GDM1 (cell line): ENCODE data around the gene RSL1D1.

Experiments
- DNase-seq: peaks from one replicate; lab custom pipeline; 2025; lab: John Stamatoyannopoulos, UW

The RSL1D1 gene

DNA sequence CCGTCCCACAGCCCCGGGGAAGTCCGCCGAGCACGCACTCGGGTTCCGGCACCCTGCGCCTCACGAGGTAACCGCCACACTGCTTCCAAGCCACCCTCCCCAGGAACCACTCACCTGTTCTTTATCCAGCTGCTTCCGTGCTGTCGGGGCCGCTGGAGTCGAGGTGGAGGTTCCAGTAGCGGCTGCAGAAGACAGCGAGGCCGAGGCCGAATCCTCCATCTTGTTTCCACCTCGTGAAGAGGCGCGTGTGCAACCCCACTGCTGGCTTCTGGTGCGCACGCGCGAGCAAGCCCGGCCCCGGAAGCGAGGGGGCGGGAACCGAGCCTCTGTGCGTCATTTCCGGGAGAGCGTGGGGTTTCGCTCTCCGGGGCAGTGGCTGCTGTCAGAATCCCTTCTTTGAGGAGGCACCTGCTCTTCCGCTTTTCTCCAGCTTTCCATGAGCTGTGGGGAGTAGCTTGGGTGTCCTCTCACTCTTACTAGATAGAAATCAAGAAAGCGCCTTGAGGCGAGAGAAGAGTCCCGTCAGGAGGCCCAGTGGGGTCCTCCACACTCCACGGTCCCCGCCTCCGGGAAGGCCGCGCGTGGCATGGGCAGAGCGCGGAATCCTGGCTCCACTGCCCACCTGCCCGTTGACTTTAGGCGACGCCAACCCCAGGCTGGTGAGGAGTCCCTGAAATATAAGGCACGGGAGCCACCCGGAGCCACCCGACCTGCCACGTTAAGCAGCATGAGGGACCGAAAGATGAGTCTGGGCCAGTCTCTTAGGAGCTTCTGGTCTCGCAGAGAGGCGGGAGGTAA lies at the start of gene RSL1D1:
TSS of gene RSL1D1 (minus strand) at position 249 of the 798 bp plus-strand sequence. CDS start at position 219, 30 bp downstream.
- DNase-seq, result peak; percentile 91

DNA sequence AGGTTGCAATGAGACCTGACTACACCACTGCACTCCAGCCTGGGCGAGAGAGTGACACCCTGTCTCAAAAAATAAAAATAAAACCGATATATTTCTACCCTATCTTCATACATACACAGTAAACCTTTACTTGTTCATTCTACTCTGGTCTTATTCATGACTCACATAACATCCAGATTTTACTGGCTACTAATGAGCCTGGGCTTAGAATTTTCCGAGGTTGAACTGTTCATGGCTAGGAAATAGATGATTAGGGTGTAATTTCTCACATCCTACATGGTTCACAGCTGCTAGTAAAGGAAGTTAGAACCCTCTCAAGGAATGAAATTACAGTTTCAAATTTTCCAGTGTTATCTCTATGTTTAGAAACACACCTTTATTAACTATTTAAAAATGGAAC lies 49.7 kb upstream of the RSL1D1 start:
- DNase-seq, result no peak

DNA sequence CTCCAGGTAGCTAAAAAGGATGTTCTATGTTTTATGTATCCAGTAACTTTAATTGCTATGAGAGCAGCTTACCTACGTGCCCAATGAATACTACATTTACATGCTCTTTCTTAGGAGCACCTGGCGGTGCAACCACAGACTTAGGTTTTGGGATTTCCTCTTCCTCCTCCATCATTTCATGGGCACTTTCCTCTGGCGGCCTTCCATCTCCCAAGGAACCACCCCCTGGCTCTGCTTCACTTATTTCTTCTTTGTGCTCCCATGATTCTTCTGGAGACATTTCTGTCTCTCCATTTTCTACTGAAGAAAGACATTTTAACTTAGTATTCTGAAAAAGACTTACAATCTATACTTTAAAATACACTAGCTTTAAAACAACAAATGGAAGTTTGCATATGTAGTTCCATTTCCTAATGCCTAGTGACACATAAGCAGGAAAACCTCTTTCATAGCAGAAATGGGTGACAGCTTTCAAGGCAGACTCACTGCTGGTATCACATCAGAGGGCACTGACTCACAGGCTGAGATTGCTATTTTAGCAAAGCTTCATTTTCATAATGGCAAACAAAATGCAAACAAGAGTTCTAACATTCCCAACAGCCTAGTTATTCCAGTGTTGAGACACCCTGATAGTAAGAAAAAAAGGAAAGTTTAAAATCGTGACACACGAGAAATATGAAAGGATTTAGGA lies 45.3 kb upstream of the RSL1D1 start:
- no peak for DNase-seq

DNA sequence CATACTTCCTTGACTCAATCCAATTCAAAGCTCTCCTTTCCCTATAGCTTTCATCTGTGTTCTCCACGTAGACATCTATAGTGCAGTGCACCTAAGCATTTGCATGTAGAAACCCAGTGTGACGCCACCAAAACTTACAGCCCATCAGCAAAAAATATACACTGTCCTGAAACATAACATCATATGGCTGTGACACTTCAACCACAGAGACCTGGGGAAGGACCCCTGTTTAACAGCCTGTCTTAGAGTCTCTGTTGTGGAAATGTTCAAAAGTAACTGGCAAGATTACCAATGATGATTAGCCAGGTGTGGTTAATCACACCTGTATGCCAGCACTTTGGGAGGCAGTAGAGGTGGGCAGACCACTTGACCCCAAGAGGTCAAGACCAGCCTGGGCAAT lies 42.2 kb upstream of the RSL1D1 start:
- no peak for DNase-seq

DNA sequence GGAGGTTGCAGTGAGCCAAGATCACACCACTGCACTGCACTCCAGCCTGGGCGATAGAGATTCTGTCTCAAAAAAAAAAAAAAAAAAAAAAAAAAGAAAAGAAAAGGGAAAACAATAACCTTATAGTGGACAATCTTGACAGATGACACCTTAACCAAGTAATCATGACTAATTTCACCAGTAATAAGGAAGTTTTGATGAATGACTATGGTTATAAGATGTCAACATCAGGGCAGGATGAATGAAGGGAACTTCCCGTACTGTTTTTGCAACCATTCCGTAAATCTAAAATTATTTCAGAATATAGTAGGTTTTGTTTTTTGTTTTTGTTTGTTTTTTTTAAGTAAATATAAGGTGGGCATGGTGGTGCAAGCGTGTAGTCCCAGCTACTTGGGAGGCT lies 41.4 kb upstream of the RSL1D1 start:
- DNase-seq, result no peak

DNA sequence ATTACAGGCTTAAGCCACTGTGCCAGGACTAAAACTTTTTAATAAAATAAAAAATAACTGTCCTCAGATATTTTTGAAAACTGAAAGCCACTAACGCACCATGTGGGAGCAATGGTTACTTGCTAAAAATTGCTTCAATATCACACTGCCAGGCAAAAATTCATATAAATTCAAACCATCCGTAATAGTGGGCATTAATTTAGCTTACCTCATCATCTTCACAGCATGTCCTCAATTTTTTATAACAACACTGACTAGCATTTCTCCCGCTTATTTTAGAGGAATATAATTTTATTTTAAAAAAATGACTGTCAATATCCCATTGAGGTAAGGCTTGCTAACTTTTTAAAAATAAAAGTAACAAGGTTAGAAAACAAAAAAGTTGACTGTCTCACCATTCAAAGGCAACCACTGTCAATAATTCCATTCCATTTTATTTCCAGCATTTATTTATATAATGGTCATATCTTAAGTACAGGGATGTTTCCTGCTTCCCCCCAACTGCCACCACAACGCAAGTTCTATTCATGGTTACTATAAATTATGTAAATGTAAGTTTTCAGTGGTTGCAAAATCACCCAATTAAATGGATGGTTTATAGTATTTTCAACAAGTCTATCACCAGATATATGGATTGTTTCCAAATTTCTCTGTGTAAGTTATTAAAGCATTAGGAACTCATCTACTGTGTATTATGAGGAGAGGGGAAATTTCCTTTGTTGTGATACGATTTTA lies 39.1 kb upstream of the RSL1D1 start:
- no peak for DNase-seq

DNA sequence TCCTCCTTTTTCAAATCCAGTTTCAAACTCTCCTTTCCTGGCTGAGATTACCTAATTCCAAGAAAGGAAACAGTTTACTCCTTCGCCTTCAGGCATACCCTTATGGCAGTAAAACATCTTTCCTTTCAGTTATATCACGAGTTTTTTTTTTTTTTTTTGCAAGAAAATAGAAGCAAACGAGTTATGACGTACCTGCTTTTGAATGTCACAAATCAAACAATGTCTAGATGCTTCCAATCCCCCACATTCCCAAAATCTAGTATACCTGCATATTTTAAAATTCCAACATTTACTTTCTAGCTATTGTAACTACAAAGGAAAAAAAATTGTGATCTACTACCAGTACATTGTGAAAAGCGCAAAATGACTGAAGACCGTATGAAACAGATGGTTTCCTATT lies 35.5 kb upstream of the RSL1D1 start:
- no peak for DNase-seq

DNA sequence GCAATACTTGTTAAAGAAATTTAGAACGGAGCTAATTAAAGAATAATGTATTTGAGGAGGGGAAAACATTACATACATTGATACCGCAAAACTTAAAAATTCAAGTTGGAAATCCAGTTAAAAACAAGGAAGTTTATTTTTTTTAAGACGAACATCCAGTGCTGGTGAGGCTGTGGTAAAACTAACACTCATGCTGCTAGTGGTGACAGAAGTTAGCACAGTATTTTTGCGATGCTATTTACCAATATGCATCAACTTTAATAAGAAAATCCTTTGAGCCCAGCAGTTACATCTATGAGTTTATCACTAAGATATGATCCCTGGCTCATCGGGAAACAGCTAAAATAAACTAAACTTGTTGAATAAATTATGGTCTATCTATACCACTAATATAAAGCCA lies 32.7 kb upstream of the RSL1D1 start:
- DNase-seq, result no peak

DNA sequence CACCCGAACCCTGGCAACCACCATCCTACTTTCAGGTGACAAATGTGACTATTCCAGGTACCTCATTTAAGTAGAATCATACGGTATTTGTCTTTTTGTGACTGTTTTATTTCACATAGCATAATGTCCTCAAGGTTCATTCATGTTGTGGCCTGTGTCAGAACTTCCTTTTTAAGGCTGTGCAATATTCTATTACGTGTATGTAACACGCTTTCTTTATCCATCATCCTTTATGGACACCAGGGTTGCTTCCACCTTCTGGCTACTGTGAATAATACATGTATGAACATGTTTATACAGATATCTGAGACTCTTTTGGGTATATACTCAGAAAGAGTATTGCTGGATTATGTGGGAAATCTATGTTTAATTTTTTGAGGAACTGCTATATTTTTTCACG lies 28.7 kb upstream of the RSL1D1 start:
- DNase-seq, result no peak

DNA sequence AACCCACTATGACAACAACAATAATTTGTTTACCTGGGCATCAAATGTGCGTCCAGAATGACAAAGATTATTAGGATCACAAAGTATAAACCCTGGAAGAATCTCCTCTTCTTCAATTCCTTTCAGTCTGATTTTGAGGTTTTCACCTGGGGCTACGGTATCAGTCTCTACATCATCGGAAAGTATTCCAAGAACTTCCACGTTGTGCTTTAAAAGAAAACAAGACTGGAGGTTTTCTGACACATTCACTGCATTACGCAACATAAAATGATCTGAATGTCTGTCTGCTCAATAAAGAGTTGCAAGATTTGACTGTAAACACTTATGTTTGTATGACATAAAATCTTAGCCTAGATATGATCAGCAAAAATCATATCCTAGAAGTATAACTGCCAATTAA lies 26.0 kb upstream of the RSL1D1 start:
- no peak for DNase-seq

DNA sequence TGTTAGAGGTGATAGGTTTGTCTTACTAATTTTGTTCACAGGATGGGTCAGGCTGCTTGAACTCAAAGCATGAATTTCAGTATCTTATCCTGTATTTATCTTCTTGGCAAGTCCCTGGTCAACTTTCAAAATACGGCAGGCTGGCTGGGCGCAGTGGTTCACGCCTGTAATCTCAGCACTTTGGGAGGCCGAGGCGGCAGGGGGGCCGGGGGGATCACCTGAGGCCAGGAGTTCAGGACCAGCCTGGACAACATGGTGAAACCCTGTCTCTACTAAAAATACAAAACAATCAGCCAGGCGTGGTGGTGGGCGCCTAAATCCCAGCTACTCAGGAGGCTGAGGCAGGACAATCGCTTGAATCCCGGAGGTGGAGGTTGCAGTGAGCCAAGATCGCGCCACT lies 25.0 kb upstream of the RSL1D1 start:
- no peak for DNase-seq

DNA sequence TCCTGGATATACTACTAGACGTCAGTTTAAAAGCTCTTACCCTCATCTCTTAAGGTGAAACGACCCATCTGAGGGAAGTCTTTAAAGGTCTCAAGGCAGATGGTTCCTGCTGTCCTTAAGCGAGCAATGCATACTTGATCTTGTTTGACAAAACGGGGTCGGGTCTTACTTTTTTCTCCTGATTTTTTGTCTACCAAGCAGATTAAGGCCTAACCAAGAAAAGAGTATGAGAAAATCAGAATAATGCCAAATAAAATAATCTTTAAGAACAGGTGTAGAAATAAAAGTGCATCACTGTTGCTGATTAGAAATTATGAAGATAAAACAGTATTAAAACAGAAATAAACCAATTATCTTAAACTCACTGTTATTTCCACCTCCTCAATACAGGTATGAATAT lies 24.4 kb upstream of the RSL1D1 start:
- DNase-seq, result no peak

DNA sequence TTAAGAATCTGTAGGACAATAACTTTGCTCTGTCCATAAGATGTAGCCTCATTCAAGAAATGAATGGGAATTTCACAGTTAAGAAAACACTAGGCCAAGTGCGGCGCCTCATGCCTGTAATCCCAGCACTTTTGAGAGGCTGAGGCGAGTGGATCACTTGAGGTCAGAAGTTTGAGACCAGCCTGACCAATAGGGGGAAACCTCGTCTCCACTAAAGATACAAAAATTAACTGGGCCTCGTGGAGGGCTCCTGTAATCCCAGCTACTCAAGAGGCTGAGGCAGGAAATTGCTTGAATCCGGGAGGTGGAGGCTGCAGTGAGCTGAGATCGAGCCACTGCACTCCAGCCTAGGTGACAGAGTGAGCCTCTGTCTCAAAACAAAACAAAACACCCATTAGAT lies 19.9 kb upstream of the RSL1D1 start:
- DNase-seq, result no peak

DNA sequence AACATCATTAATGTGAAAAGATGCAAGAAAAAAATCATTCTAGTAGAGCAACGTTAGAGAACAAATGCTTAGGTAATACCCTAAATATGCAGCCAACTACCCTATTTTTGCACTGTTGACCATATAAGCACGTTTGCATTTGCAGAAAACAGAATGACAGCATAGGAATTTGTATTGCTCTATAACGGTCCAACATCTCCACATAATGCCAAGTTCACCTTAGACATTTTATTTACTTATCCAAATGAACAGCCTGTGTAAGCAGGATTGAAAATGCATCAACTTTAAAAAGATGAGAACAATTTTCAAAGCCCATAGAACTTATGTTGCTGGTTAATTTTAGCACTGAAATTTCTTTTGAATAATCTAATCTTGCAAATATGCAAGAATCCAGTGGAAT lies 19.1 kb upstream of the RSL1D1 start:
- DNase-seq, result no peak

DNA sequence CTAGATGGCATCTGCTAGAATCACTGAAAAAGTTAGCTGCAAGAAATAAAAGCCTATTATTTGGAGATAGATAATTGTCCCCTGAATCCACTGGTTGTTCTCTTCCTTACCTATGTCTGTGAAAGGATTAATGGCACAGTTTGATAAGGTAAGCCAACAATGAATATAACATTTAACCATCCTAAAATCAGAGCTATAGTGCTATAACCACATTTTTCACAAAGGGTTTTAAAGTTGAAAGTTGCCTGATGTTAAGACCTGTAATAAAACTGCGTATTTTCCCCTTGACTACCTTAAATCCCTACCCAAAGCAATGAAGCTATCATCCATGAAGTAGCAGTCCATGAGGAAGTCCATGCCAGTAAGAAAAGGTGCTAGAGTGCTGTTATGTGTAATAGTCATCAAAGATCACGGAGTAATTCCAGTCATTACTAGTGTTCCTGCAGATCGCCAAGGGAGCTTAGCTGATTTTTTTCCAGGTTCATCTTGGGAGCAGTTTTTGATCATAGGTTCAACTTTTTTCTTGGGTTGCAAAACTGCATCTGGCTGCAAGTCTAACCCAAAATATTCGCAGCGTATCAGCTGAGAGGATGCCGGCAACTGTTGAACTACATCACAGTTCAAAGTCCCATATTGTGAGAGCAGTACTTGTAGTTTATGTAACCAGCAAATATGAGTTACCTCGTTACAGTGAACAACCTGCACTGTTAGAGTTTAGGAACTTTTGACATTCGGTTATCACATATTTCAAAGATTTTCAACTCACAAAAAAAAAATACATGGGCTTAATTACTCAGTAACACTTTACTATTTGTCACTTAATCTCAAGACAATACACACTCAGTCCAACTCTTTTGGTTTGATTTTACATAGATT lies 18.2 kb upstream of the RSL1D1 start:
- DNase-seq, result no peak

DNA sequence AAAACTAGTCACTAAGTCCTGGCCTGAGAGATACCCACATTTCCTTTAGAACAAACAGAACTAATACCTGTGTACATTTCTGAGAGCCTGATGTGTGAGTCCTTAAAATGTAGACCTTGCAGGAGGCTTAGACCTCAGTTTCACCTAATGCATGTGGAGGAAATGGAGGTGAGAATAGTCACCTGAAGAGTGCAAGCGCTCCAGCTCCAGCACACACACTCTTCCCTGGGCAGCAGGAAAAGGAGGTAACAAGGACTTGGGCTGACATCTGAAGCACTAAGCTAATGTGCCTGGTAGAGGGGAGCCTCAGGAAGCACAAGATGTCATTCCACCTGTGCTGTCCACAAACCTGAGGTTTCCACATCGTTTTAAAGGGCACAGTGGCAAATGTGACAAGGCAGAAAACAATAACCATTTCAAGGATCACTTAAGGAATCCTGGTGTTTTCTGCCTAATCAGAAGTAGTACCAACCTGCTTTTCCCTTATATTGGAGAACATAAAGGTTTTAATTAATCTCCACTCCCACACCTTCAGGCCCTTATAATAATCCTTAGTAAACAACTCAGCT lies 17.2 kb upstream of the RSL1D1 start:
- no peak for DNase-seq

DNA sequence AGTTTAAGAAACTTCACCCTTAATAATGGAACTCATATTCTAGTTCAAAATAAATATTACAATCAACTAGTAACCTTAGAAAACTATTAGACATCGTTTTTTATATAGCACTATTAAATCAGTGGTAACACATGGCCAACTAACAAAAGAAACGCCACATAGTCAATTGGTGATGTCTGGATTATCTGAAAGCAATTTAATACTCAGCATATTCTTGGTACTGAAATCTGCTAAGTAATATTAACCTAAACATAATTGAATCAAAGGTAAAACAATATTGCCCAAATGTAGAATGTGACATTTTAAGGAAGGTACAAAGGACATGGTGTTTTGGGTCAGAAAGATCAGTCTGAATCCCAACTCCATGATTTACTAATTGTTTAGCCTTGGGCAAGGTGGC lies 11.1 kb upstream of the RSL1D1 start:
- no peak for DNase-seq

DNA sequence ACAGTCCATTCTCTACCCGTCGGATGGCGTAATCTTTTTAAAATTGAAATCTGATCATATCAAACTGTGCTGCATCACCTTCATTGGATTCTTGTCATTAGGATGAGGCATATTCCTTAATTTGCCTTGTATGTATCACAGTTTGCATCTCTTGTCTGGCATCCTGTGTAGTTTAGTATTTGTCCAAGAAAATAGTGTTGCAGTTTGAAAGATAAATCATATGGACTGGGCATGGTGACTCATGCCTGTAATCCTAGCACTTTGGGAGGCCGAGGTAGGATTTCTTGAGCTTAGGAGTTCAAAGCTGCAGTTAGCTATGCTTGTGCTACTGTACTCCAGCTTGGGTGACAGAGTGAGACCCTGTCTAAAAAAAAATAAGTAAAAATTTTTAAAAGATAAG lies 5.8 kb upstream of the RSL1D1 start:
- DNase-seq, result no peak

DNA sequence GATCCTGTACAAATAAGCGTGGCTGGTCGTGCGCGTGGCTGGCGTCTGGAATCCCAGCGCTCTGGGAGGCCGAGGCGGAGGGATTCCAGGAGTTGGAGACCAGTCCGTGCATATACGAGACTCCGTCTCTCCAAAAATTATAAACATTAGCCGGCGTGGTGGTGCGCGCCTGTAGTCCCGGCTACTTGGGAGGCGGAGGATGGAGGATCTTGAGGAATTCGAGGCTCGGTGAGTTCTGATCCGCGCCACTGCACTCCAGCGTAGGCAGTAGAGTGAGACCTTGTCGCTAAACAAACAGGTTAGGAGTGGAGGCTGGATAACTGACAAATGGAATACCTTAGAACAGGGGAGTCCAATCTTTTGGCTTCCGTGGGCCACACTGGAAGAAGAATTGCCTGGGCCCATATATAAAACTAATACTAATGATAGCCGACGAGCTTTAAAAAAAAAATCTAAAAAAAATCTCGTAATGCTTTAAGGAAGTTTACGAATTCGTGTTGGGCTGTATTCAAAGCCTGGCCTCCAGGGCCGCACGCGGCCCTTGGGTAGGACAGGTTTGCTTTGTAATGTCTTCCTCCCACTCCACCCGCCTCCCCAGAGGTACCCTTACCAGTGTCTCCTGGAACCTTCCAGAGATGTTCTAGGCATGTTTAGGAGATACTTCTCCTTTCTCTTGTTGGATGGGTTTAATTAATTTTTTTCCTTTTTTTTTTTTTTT lies 909 bp upstream of the RSL1D1 start:
- no peak for DNase-seq

DNA sequence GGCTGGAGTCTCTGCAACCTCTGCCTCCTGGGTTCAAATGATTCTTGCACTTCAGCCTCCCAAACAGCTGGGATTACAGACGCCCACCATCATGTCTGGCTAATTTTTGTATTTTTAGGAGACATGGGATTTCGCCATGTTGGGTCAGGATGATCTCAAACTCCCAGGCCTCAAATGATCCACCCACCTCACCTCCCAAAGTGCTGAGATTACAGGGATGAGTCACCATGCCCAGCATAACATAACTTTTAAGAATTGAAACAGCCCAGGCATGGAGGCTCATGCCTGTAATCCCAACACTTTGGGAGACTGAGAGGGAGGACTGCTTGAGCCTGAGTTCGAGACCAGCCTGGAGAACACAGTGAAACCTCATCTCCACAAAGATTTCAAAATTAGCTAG lies 2.5 kb downstream of the RSL1D1 start:
- DNase-seq, result no peak

DNA sequence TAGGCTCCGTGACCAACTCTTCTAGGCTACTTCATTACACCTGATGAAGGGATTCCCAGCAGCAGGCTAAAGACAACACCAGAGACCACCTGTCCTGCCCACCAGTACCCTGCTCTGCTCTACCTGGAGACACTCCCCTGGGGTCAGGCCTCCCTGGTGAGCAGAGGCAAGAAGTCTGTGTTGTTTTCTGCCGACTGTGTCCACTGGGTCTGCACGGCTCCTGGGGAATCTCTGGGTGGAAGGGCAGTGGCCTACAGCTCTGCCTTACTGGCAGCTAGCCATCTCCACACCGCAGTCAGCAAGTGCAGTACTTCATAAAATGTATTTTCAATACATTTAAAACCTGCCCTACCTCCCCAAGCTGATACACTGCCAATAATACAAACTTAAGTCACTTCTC lies 6.8 kb downstream of the RSL1D1 start:
- no peak for DNase-seq
